A549 (cell line): ENCODE measurements around the gene SPATA2L.

Source experiments
- CBX8 ChIP-seq: fragments of 200-600 bp; sonication (generic); IDR thresholded peaks from 2 replicates; pipeline ENCODE4 v1.6.1; 2016
- CHD4 ChIP-seq: fragments of 200-600 bp; sonication (generic); IDR thresholded peaks from 2 replicates; pipeline ENCODE4 v1.6.1; 2016; ENCODE audit warnings: antibody characterized with exemption, mild to moderate bottlenecking, borderline replicate concordance
- CTCF ChIP-seq: fragments of >200 bp; sonication (Bioruptor Twin); formaldehyde crosslinking; IDR thresholded peaks from 3 replicates; pipeline ENCODE4 v1.5.1; 2016
- EHMT2 ChIP-seq: fragments of 200-600 bp; sonication (generic); IDR thresholded peaks from 2 replicates; pipeline ENCODE4 v1.6.1; 2016; ENCODE audit warnings: antibody characterized with exemption, low read depth, mild to moderate bottlenecking, moderate library complexity
- EP300 ChIP-seq, 2 experiments: fragments of >200 bp; sonication (Bioruptor Twin); formaldehyde crosslinking; IDR thresholded peaks; 2 replicates in 1 of 2; 3 replicates in 1 of 2; pipeline ENCODE4 v1.6.1; 2016 to 2017
- JUNB ChIP-seq: fragments of >200 bp; sonication (Bioruptor Twin); formaldehyde crosslinking; IDR thresholded peaks from 2 replicates; pipeline ENCODE4 v1.6.1; 2016
- MAX ChIP-seq: IDR thresholded peaks from 2 replicates; pipeline ENCODE4 v1.6.1; 2012
- NR3C1 ChIP-seq: fragments of >200 bp; sonication (Bioruptor Twin); formaldehyde crosslinking; IDR thresholded peaks from 3 replicates; pipeline ENCODE4 v1.6.1; 2017
- POLR2A ChIP-seq: IDR thresholded peaks from 2 replicates; pipeline ENCODE4 v1.6.1; 2012; ENCODE audit warnings: mild to moderate bottlenecking, low read length
- POLR2AphosphoS2 ChIP-seq: conservative IDR thresholded peaks from 2 replicates; pipeline ENCODE4 v1.6.1; 2012; ENCODE audit warnings: low read length, improper control_type of control experiment, inconsistent platforms
- RCOR1 ChIP-seq: fragments of 150-350 bp; IDR thresholded peaks from 2 replicates; pipeline ENCODE4 v1.6.1; 2014; ENCODE audit warnings: antibody characterized with exemption, low read length, low read depth
- SREBF2 ChIP-seq: fragments of 450-650 bp; IDR thresholded peaks from 2 replicates; pipeline ENCODE4 v1.6.1; 2014; ENCODE audit warnings: mild to moderate bottlenecking, moderate library complexity
- TF ChIP-seq, protein P1 (sequence below): IDR thresholded peaks from 2 replicates; pipeline ENCODE4 v1.6.1; 2012; ENCODE audit warnings: low read depth, borderline replicate concordance

DNA sequence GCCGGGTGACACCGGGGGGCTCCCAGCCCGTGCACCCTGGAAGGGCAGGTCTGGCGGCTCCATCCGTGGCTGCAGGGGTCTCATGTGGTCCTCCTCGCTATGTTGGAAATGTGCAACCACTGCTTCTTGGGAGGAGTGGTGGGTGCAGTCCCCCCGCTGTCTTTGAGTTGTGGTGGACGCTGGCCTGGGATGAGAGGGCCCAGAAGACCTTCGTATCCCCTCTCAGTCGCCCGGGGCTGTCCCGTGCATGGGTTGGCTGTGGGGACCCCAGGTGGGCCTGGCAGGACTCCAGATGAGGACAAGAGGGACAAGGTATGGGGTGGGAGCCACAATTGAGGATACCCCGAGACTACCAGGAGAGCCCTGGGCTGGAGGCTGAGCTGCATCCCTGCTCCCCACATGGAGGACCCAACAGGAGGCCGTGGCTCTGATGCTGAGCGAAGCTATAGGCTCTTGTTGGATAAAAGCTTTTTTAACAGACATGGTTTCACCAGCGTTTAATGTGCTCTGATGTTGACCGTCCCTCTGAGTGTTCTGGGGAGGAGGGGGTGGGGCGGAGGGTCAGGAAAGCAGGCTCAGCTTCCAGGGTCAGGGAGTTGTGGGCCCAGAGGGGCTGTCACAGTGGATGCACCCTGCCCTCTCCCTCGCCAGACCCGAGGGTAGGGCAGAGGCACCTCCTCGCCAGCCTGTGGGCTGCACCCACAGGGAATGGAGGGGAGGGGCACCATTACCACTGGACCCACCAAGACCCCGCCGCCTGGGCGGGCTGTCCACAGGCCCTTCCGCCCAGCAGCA lies 5.4 kb downstream of the SPATA2L start:
- TF ChIP-seq RCOR1 (no peak), POLR2A (no peak), CTCF (no peak), JUNB (no peak), NR3C1 (no peak), CHD4 (no peak), CBX8 (no peak), EP300 (IDR thresholded peaks at IDR 0.05) (no peak), MAX (no peak), POLR2AphosphoS2 (no peak), EHMT2 (no peak), SREBF2 (no peak)
- TF ChIP-seq, protein P1, sequence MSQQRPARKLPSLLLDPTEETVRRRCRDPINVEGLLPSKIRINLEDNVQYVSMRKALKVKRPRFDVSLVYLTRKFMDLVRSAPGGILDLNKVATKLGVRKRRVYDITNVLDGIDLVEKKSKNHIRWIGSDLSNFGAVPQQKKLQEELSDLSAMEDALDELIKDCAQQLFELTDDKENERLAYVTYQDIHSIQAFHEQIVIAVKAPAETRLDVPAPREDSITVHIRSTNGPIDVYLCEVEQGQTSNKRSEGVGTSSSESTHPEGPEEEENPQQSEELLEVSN: no peak
